Kidney epithelial cell (primary cell): ENCODE measurements around the gene SNN. TPM values are rescaled to one million over a fixed set of nuclear protein-coding genes. Genes with fewer than 3 reads are reported as not detected.

Experiments used
- DNase-seq: peaks from one replicate; pipeline ENCODE4 v3.0.0-alpha.2; 2010; ENCODE audit warnings: low read depth
- H3K27me3 ChIP-seq: 2 replicates; pipeline ENCODE4 v1.6.0; 2011; ENCODE audit warnings: low read length; ENCODE audit not compliant: control insufficient read depth, insufficient read depth
- H3K36me3 ChIP-seq: 2 replicates; pipeline ENCODE4 v1.5.1; 2011; ENCODE audit warnings: low read length; ENCODE audit not compliant: control insufficient read depth, insufficient read depth
- H3K4me3 ChIP-seq: 2 replicates; pipeline ENCODE4 v1.5.1; 2011; ENCODE audit warnings: low read depth, mild to moderate bottlenecking, control low read depth, low read length
- total RNA-seq: library from RNA; depleted of rRNA; stranded (reverse); fragments of >200 nt; gene quantifications from 2 replicates; pipeline ENCODE4 v1.2.3, GENCODE V29; 2015
- TF ChIP-seq, protein P1 (sequence below): IDR thresholded peaks from 2 replicates; pipeline ENCODE4 v1.5.1; 2011; ENCODE audit warnings: mild to moderate bottlenecking, moderate library complexity, low read length, control low read depth, inconsistent platforms; ENCODE audit not compliant: insufficient read depth, poor library complexity, severe bottlenecking

Gene SNN
- total RNA-seq, 1 donor from 2014 or later = 31.0 TPM

DNA sequence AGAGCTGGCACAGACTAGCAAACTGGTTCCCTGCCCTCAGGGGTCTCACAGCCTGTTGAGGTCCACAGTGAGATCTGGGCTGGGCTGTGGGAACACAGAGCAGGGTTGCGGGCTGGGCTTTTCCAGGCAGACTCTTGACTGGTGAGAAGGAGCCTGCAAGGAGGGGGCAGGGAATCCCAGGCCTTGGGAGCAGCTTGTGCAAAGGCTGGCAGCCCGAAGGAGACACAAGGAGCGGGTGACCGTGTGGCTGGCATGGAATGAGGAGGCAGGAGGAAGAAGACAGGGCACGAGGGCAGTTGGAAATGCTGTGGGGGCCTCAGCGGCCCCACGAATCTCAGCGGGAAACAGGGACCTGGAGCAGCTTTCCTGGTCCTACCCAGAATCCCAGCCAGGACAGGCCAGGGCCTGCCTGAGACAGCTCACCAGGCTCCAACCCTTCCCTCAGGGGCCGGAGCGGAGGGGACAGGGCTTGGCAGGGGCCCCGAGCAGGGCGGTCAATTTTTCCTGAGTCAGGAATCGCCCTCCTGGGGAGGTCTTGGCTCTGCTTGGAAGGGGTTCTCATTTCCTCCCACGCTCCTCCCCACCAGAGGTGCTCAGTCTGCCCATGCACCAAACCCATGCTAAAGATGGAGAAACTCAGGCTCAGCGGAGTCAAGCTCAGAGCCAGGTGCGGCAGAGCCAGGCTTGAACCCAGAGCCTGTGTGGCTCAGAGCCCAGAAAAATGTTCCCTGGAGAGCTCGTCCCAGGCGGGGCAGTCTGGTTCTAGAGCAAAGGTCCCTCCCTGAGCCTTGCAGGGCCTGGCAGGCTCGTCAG, 9.2 kb upstream of the SNN start:
- Histone ChIP-seq H3K4me3 (no peak overlapping the region), H3K36me3 (no peaks in the 10 kb centered on the region), H3K27me3 (peaks cover 5% of the 10 kb centered on the region)
- TF ChIP-seq, protein P1, sequence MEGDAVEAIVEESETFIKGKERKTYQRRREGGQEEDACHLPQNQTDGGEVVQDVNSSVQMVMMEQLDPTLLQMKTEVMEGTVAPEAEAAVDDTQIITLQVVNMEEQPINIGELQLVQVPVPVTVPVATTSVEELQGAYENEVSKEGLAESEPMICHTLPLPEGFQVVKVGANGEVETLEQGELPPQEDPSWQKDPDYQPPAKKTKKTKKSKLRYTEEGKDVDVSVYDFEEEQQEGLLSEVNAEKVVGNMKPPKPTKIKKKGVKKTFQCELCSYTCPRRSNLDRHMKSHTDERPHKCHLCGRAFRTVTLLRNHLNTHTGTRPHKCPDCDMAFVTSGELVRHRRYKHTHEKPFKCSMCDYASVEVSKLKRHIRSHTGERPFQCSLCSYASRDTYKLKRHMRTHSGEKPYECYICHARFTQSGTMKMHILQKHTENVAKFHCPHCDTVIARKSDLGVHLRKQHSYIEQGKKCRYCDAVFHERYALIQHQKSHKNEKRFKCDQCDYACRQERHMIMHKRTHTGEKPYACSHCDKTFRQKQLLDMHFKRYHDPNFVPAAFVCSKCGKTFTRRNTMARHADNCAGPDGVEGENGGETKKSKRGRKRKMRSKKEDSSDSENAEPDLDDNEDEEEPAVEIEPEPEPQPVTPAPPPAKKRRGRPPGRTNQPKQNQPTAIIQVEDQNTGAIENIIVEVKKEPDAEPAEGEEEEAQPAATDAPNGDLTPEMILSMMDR = no peak
- DNase-seq = no peak

DNA sequence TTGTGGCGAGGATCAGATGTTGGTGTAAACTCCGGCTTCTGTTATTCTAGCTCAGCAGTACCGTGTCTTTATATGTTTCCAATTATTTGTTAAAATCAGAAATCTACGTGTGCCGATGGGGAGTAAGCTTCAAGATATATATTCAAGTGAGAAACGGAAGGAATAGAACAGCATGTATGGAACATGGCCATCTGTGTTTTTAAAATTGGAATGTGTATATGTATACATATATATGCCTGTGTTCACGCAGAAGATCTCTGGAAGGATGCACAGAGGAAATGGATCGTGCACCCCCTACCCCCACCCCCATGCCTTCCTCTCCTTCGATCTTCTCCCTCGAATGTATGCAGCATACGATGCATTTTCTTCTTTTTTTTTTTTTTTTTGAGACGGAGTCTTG, 7.7 kb upstream of the SNN start:
- TF ChIP-seq, protein P1 = no peak
- H3K4me3 ChIP-seq = no peak overlapping the region
- peaks cover 3% of the 10 kb centered on the region for H3K27me3 ChIP-seq
- H3K36me3 ChIP-seq = no peaks in the 10 kb centered on the region
- DNase-seq = no peak

DNA sequence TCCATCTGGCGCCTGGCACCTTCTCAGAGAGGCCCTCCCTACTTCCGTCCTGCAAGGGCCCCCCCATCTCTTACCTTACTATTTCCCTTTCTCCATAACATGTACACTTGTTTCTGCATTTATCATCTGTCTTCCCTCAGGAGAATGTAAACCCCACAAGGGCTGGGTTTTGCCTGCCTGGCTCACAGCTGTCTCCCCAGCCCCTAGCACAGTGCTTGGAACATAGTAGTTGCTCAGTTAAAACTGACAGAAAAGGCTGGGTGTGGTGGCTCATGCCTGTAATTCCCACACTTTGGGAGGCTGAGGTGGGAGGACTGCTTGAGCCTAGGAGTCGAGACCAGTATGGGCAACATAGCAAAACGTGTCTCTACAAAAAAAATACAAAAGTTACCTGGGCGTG, 5.7 kb upstream of the SNN start:
- Histone ChIP-seq H3K36me3 (no peaks in the 10 kb centered on the region), H3K27me3 (no peaks in the 10 kb centered on the region), H3K4me3 (no peak overlapping the region)
- DNase-seq = no peak
- TF ChIP-seq, protein P1 = no peak

DNA sequence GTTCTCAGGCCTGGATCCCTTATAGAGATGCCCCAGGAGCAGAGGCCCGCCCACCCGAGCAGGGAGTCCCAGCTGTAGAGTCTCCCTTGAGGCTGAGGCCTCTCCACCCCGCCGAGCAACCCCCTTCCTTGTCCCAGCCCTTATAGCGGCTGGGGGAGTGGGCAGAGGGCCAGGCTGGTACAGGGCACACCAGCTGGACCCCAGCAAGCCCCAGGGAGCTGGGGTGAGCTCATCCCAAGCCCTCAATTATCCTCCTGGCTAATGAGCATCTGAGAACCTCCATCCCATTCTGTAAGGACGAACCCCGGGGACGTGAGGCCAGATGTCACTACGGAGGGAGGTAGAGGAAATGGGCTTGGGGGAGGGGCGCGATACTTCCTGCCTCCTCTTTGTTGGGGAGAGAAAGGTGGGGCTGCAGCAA, 3.2 kb upstream of the SNN start:
- TF ChIP-seq, protein P1 = no peak
- no peaks in the 10 kb centered on the region for H3K27me3 ChIP-seq
- no peak overlapping the region for H3K4me3 ChIP-seq
- DNase-seq = no peak
- H3K36me3 ChIP-seq = no peaks in the 10 kb centered on the region

DNA sequence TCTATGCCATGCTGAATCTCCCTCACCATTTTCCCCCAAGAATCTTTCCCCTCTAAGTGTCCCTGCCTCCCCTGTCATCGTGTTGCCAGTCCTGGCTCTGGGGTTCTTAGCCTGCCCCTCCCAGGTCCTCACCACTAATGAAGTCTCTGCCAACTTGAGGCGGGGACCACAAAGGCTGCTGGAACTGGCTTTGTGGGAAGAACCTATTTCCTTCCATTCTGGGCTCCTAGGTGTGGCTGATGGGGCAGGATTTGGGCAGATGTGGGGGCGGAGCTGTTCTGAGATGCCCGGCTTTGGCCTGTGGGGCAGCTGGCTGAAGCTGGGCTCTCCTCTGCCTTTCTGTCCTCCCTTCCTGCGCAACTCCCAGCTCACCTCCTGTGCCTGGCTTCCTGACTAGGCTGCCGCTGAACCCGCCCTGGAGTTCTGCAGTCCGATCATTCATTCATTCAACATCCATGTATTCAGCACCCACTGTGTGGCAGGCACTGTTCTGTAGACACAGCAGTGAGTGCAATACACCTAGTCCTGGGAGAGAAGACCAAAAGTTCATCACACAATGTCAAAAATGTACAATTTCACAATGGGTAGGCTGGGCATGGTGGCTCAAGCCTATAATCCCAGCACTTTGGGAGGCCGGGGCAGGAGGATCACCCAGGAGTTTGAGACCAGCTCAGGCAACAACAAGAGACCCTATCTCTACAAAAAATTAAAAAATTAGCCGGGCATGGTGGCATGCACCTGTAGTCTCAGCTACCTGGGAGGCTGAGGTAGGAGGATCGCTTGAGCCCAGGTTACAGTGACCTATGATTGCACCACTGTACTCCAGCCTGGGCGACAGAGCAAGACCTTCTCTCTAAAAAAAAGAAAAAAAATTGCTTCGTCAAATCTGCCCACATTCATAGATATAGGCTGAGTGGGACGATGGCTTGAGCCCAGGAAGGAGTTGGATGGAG, 1.9 kb upstream of the SNN start:
- Histone ChIP-seq H3K27me3 (no peaks in the 10 kb centered on the region), H3K36me3 (no peaks in the 10 kb centered on the region), H3K4me3 (no peak overlapping the region)
- DNase-seq = no peak
- TF ChIP-seq, protein P1 = no peak
